H1 (cell line): ENCODE measurements around the gene ARHGEF19. TPM values are rescaled to one million over a fixed set of nuclear protein-coding genes. Genes with fewer than 3 reads are reported as not detected.

ENCODE experiments used
- polyA plus RNA-seq, 7 experiments: library from polyadenylated mRNA; depleted of rRNA in 3 of 7; stranded (reverse) in 5 of 7; unstranded in 2 of 7; fragments of >200 nt in 5 of 7; fragments of 200-250 nt in 2 of 7; gene quantifications; 1 replicate in 5 of 7; 2 replicates in 1 of 7; 4 replicates in 1 of 7; pipeline versions ENCODE4 v1.2.1 to v1.2.3, GENCODE V29; 2011 to 2013; ENCODE audit warnings: missing spikeins in 2 of 7, mixed read lengths in 2 of 7
- total RNA-seq: library from RNA; stranded (reverse); fragmentation: NEBNext Ultra II Directional; extraction: Animal tissue kit (Norgen Biotek cat#: 25700); gene quantifications from 2 replicates; pipeline ENCODE4 v1.2.1, GENCODE V29; 2021
- TF ChIP-seq, protein P1 (sequence below): fragments of 300-600 bp; sonication (generic); IDR thresholded peaks from 2 replicates; pipeline ENCODE4 v1.7.1; 2012; ENCODE audit warnings: low read length, moderate library complexity, mild to moderate bottlenecking, inconsistent platforms; ENCODE audit not compliant: insufficient replicate concordance
- TF ChIP-seq, protein P2 (sequence below): IDR thresholded peaks from 2 replicates; pipeline ENCODE4 v1.6.1; 2011; ENCODE audit warnings: low read depth, mild to moderate bottlenecking, low read length; ENCODE audit not compliant: insufficient read depth

Gene ARHGEF19
- total and polyA plus RNA-seq, 2 of the 8 experiments (the other 6 are each of a cell fraction or from before 2014, with no cell fraction given), result 47.5 to 56.4 TPM

DNA sequence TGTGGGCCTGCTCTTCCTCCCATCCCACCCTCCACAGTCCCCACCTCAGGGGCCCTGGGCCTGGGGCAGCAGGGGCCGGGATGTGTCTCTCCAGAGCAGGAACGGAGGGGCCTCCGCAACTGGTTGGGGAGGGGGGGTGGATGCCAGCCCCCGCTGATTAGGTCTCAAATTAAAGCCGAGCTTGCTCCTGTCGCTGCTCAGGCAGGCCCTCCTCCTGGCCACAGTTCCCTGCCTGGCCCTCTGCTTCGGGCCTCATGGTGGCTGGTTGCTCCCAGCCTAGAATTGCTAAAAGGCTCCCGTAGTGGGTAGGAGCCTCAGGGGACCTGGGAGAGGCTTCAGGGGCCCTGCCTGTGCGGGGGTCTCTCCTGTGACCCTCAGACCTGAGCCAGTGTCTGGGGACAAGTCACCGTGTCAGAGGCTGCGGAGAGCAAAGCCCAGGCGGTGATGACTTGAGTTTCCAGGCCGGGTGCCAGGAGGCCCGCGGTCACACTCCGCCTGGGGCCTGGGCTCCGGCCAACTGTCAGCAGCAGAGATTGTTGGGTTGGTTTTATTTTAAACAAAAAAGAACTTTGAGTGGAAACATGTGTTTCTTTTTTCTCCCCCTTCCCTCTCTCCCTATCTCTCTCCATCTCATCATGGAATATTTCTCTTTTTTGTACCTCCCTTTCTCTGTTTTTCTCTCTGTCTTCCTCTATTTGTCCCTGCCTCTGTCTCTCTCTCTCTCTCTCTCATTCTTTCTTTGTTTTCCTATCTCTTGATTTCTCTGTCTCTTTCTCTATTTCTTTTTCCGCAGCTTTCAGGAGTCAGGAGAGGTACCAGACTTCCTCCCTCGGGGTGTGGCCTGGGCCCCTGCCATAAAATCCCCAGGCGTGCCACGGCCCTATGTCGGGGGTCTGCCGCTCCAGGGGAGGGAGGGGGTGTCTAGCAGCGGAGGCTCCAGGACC, 36.6 kb downstream of the ARHGEF19 start (continued):
- TF ChIP-seq, protein P1, sequence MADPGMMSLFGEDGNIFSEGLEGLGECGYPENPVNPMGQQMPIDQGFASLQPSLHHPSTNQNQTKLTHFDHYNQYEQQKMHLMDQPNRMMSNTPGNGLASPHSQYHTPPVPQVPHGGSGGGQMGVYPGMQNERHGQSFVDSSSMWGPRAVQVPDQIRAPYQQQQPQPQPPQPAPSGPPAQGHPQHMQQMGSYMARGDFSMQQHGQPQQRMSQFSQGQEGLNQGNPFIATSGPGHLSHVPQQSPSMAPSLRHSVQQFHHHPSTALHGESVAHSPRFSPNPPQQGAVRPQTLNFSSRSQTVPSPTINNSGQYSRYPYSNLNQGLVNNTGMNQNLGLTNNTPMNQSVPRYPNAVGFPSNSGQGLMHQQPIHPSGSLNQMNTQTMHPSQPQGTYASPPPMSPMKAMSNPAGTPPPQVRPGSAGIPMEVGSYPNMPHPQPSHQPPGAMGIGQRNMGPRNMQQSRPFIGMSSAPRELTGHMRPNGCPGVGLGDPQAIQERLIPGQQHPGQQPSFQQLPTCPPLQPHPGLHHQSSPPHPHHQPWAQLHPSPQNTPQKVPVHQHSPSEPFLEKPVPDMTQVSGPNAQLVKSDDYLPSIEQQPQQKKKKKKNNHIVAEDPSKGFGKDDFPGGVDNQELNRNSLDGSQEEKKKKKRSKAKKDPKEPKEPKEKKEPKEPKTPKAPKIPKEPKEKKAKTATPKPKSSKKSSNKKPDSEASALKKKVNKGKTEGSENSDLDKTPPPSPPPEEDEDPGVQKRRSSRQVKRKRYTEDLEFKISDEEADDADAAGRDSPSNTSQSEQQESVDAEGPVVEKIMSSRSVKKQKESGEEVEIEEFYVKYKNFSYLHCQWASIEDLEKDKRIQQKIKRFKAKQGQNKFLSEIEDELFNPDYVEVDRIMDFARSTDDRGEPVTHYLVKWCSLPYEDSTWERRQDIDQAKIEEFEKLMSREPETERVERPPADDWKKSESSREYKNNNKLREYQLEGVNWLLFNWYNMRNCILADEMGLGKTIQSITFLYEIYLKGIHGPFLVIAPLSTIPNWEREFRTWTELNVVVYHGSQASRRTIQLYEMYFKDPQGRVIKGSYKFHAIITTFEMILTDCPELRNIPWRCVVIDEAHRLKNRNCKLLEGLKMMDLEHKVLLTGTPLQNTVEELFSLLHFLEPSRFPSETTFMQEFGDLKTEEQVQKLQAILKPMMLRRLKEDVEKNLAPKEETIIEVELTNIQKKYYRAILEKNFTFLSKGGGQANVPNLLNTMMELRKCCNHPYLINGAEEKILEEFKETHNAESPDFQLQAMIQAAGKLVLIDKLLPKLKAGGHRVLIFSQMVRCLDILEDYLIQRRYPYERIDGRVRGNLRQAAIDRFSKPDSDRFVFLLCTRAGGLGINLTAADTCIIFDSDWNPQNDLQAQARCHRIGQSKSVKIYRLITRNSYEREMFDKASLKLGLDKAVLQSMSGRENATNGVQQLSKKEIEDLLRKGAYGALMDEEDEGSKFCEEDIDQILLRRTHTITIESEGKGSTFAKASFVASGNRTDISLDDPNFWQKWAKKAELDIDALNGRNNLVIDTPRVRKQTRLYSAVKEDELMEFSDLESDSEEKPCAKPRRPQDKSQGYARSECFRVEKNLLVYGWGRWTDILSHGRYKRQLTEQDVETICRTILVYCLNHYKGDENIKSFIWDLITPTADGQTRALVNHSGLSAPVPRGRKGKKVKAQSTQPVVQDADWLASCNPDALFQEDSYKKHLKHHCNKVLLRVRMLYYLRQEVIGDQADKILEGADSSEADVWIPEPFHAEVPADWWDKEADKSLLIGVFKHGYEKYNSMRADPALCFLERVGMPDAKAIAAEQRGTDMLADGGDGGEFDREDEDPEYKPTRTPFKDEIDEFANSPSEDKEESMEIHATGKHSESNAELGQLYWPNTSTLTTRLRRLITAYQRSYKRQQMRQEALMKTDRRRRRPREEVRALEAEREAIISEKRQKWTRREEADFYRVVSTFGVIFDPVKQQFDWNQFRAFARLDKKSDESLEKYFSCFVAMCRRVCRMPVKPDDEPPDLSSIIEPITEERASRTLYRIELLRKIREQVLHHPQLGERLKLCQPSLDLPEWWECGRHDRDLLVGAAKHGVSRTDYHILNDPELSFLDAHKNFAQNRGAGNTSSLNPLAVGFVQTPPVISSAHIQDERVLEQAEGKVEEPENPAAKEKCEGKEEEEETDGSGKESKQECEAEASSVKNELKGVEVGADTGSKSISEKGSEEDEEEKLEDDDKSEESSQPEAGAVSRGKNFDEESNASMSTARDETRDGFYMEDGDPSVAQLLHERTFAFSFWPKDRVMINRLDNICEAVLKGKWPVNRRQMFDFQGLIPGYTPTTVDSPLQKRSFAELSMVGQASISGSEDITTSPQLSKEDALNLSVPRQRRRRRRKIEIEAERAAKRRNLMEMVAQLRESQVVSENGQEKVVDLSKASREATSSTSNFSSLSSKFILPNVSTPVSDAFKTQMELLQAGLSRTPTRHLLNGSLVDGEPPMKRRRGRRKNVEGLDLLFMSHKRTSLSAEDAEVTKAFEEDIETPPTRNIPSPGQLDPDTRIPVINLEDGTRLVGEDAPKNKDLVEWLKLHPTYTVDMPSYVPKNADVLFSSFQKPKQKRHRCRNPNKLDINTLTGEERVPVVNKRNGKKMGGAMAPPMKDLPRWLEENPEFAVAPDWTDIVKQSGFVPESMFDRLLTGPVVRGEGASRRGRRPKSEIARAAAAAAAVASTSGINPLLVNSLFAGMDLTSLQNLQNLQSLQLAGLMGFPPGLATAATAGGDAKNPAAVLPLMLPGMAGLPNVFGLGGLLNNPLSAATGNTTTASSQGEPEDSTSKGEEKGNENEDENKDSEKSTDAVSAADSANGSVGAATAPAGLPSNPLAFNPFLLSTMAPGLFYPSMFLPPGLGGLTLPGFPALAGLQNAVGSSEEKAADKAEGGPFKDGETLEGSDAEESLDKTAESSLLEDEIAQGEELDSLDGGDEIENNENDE, result no peak
- TF ChIP-seq, protein P2, sequence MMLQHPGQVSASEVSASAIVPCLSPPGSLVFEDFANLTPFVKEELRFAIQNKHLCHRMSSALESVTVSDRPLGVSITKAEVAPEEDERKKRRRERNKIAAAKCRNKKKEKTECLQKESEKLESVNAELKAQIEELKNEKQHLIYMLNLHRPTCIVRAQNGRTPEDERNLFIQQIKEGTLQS, result no peak
